Mesothelial cell of epicardium (in vitro differentiated cells): ENCODE data around the gene IKZF1. TPM values are rescaled to one million over a fixed set of nuclear protein-coding genes. Genes with fewer than 3 reads are reported as not detected.
"Not testable (repeated sequence)": the region's sequence is repeated elsewhere in the genome, so short reads cannot be mapped to it uniquely, and the experiment has no call there.

Experiments used
- DNase-seq, 2 experiments: peaks; one replicate each; pipeline ENCODE4 v3.0.0; 2021; ENCODE audit warnings: low spot score in 2 of 2; ENCODE audit not compliant: unreplicated experiment in 2 of 2
- H3K27ac Mint-ChIP-seq: 2 replicates; pipeline ENCODE4 v1.8.0; 2021; ENCODE audit warnings: mixed read lengths
- H3K27me3 Mint-ChIP-seq: 2 replicates; pipeline ENCODE4 v1.8.0; 2021; ENCODE audit warnings: low read depth, mixed read lengths
- H3K36me3 Mint-ChIP-seq: 2 replicates; pipeline ENCODE4 v1.8.0; 2021; ENCODE audit warnings: mixed read lengths
- H3K4me1 Mint-ChIP-seq: 2 replicates; pipeline ENCODE4 v1.8.0; 2021; ENCODE audit warnings: mixed read lengths
- H3K4me3 Mint-ChIP-seq: 2 replicates; pipeline ENCODE4 v1.8.0; 2021; ENCODE audit warnings: mild to moderate bottlenecking, moderate library complexity, mixed read lengths
- H3K9me3 Mint-ChIP-seq: 2 replicates; pipeline ENCODE4 v1.8.0; 2021; ENCODE audit warnings: mixed read lengths
- CTCF ChIP-seq: fragments of 200-600 bp; sonication (generic); IDR thresholded peaks from one replicate; pipeline ENCODE4 v1.5.0; 2021; ENCODE audit warnings: antibody characterized with exemption; ENCODE audit not compliant: unreplicated experiment
- total RNA-seq: library from RNA; stranded (reverse); gene quantifications from 3 replicates; pipeline ENCODE4 v1.2.1, GENCODE V29; 2021

IKZF1 gene
- total RNA-seq, 1 donor from 2014 or later = 2.5 TPM

DNA sequence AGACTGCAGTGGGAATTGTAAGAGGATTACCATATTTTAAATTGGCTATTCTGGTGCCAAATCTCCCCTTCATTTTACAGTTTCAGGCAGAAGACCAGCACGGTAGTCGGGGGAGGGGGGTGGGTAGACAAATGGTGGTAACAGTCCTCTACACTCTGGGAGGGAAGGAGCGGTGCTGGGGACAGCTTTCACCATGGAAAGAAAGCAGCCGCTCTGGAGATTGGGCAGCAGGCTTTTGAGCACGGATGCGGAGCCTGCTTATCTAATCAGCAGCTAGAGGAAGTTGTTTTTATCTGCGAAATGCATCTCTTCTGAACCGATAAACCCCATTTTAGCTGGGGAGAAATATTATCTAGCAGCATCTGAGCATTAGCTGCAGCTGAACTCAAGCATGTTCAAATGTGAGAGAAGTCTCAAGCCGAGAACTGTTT is 28.7 kb downstream of the IKZF1 start:
- DNase-seq = no peak
- Mint-ChIP-seq H3K36me3 (no peaks in the 10 kb centered on the region), H3K9me3 (no peaks in the 10 kb centered on the region), H3K27me3 (peaks cover 30% of the 10 kb centered on the region), H3K4me3 (no peak overlapping the region), H3K4me1 (peaks cover 5% of the 10 kb centered on the region), H3K27ac (no peak overlapping the region)
- TF ChIP-seq CTCF = no peak

DNA sequence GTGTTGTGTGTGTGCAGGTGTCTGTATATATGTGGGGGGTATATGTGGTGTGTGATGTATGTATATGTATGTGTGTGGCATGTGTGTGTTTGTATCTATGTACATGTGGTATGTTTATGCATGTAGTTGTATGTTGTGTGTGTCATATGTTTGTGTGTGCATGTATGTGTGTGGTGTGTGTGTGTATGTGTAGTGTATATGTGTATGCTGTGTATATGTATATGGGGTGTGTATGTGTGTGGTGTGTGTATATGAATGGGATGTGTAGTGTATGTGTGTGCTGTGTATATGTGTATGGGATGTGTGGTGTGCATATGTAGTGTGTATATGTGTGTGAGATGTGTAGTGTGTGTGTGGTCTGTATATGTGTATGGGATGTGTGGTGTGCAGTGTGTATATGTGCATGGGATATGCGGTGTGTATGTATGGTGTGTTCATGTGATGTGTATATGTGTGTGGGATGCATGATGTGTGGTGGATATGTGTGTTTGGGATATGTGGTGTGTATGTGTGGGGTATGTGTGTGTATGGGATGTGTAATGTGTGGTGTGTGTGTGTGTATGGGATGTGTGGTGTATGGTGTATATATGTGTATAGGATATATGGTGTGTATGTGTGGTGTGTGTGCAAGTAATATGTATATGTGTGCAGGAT is 30.0 kb downstream of the IKZF1 start:
- H3K27ac Mint-ChIP-seq = no peak overlapping the region
- H3K36me3 Mint-ChIP-seq = no peaks in the 10 kb centered on the region
- peaks cover 5% of the 10 kb centered on the region for H3K4me1 Mint-ChIP-seq
- no peaks in the 10 kb centered on the region for H3K9me3 Mint-ChIP-seq
- peaks cover 30% of the 10 kb centered on the region for H3K27me3 Mint-ChIP-seq
- H3K4me3 Mint-ChIP-seq = no peak overlapping the region
- no peak for TF ChIP-seq CTCF
- DNase-seq = no peak

DNA sequence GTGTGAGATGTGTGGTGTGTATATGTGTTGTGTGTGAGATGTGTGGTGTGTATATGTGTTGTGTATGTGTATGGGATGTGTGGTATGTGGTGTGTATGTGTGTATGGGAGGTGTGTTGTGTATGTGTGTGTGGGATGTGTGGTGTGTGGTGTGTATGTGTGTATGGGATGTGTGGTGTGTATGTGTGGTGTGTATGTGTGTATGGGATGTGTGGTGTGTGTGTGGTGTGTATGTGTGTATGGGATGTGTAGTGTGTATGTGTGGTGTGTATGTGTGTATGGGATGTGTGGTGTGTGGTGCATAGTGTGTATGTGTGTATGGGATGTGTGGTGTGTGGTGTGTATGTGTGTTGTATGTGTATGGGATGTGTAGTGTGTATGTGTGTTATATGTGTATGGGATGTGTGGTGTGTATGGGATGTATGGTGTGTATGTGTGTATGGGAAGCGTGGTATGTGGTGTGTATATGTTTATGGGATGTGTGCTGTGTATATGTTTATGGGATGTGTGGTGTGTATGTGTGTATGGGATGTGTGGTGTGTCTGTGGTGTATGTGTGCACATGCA is 30.8 kb downstream of the IKZF1 start:
- H3K27ac Mint-ChIP-seq = no peak overlapping the region
- peaks cover 5% of the 10 kb centered on the region for H3K4me1 Mint-ChIP-seq
- H3K4me3 Mint-ChIP-seq = no peak overlapping the region
- H3K36me3 Mint-ChIP-seq = no peaks in the 10 kb centered on the region
- peaks cover 28% of the 10 kb centered on the region for H3K27me3 Mint-ChIP-seq
- H3K9me3 Mint-ChIP-seq = no peaks in the 10 kb centered on the region
- DNase-seq = no peak
- no peak for TF ChIP-seq CTCF

GRCh38 chr7:50335795-50336754 is 31.6 kb downstream of the IKZF1 start:
- Mint-ChIP-seq H3K27ac (no peak overlapping the region), H3K9me3 (no peaks in the 10 kb centered on the region), H3K4me1 (peaks cover 5% of the 10 kb centered on the region), H3K4me3 (no peak overlapping the region), H3K27me3 (peaks cover 20% of the 10 kb centered on the region), H3K36me3 (no peaks in the 10 kb centered on the region)
- no peak for DNase-seq
- no peak for TF ChIP-seq CTCF

DNA sequence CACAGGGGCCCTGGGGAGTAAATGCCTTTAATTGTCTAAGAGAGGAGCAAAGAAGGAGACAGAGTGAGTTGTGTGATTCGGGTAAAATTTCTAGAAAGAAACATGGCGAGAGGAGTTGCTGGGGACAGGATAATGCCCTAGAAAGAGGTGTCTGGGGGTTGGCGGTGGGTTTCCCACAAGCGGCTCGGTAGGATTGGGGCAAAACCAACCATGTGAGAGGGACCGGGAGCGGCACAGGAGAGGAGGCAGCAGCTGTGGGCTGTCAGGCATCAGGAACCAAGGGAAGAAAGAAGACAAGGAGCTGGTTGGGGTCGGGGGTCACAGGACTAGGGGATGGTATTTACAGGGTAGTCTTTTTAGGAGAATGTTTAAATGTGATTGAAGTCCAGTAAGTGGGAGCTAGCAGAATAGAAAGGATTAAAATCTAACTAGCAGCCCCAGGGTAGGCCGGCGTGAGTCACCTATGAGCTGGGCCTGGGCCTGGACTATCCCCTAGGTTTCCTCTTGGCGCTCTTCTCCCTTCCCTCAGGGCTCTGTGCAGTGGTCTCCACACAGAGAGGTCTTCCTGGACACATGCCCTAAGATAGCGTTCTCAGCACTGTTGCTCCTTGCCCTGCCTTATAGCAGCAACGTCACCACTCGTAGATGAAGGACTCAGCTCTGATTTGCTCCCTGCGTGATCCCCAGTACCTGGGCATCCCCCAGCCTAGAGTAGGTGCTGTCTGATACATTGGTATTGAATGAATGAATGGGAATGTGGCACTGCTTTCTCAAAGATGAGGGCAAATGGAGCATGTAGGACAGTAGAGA is 32.6 kb downstream of the IKZF1 start:
- no peak for TF ChIP-seq CTCF
- Mint-ChIP-seq H3K27ac (no peak overlapping the region), H3K4me1 (peaks cover 5% of the 10 kb centered on the region), H3K36me3 (no peaks in the 10 kb centered on the region), H3K27me3 (peaks cover 10% of the 10 kb centered on the region), H3K9me3 (no peaks in the 10 kb centered on the region), H3K4me3 (no peak overlapping the region)
- DNase-seq = no peak

GRCh38 chr7:50339472-50339871 is 35.0 kb downstream of the IKZF1 start:
- not testable (repeated sequence) for H3K9me3 Mint-ChIP-seq, H3K4me1 Mint-ChIP-seq, H3K27ac Mint-ChIP-seq, H3K4me3 Mint-ChIP-seq, H3K36me3 Mint-ChIP-seq, DNase-seq
- H3K27me3 Mint-ChIP-seq = peaks cover 24% of the 10 kb centered on the region
